DMS 273 (cell line): ENCODE data around the gene APBB1IP.
"Not testable (repeated sequence)": the region's sequence is repeated elsewhere in the genome, so short reads cannot be mapped to it uniquely, and the experiment has no call there.

Experiments
- DNase-seq: peaks from one replicate; lab custom pipeline; 2025; ENCODE audit not compliant: unreplicated experiment; lab: John Stamatoyannopoulos, UW

The APBB1IP gene

GRCh38 chr10:26437637-26438461 is at the start of gene APBB1IP:
APBB1IP (plus strand) TSS chr10:26438341; CDS start chr10:26492327, 53,986 bp downstream.
- no peak for DNase-seq

- no peak for DNase-seq
These were observed 48.6 kb upstream of the APBB1IP start for GRCh38 chr10:26389533-26389932.

- DNase-seq, result no peak
These were observed 46.1 kb upstream of the APBB1IP start for GRCh38 chr10:26391701-26392695.

GRCh38 chr10:26398353-26398752 is 39.8 kb upstream of the APBB1IP start:
- DNase-seq, result not testable (repeated sequence)

- DNase-seq, result no peak
These were observed 30.7 kb upstream of the APBB1IP start for GRCh38 chr10:26407406-26407969.

- DNase-seq, result no peak
These were observed 29.2 kb upstream of the APBB1IP start for GRCh38 chr10:26408858-26409494.

GRCh38 chr10:26410356-26410755 is 27.8 kb upstream of the APBB1IP start:
- no peak for DNase-seq

GRCh38 chr10:26412932-26413331 is 25.2 kb upstream of the APBB1IP start:
- DNase-seq, result no peak

GRCh38 chr10:26413375-26413774 is 24.8 kb upstream of the APBB1IP start:
- DNase-seq, result no peak

- no peak for DNase-seq
These were observed 21.0 kb upstream of the APBB1IP start for GRCh38 chr10:26417136-26417535.

- no peak for DNase-seq
These were observed 15.2 kb upstream of the APBB1IP start for GRCh38 chr10:26422977-26423376.

- no peak for DNase-seq
These were observed 14.4 kb upstream of the APBB1IP start for GRCh38 chr10:26423722-26424121.

GRCh38 chr10:26430641-26431163 is 7.4 kb upstream of the APBB1IP start:
- DNase-seq, result no peak

GRCh38 chr10:26432938-26433337 is 5.2 kb upstream of the APBB1IP start:
- no peak for DNase-seq

GRCh38 chr10:26435852-26436251 is 2.3 kb upstream of the APBB1IP start:
- DNase-seq, result no peak

- DNase-seq, result no peak
These were observed 1.3 kb upstream of the APBB1IP start for GRCh38 chr10:26436848-26437247.

- DNase-seq, result no peak
These were observed 597 bp downstream of the APBB1IP start for GRCh38 chr10:26438534-26439341.

- no peak for DNase-seq
These were observed 1.4 kb downstream of the APBB1IP start for GRCh38 chr10:26439406-26440087.

GRCh38 chr10:26440088-26440470 is 1.9 kb downstream of the APBB1IP start:
- DNase-seq, result no peak
